GM21381 (cell line): ENCODE results near the gene PRR27.

Experiments used
- ATAC-seq: cut with Tn5 transposase; IDR thresholded peaks from one replicate; pipeline ENCODE4 v1.9.1; 2021; ENCODE audit warnings: mild to moderate bottlenecking, moderate library complexity; ENCODE audit not compliant: unreplicated experiment

Gene PRR27

DNA sequence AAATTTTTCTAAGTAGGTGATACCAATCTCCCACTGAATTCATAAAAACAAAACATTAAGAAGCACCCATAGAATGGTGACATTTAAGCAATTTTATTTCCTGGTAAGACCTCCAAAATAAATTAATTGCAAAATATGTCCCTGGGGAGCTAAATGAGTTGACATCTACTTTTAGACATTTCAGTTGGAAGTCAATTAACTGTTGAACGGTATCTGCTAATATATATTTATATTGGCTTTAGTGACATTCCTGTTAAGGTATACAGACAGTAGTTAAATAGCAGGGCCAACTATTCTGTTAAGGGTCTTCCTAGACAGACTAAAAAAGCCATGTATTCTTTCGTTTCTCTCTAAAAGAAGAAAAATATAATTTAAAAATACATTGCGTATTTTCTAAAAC, at the start of gene PRR27:
TSS of gene PRR27 (plus strand) at position 301 of the 400 bp plus-strand sequence. CDS start 139 bp downstream, outside the sequence.
- no peak for ATAC-seq

DNA sequence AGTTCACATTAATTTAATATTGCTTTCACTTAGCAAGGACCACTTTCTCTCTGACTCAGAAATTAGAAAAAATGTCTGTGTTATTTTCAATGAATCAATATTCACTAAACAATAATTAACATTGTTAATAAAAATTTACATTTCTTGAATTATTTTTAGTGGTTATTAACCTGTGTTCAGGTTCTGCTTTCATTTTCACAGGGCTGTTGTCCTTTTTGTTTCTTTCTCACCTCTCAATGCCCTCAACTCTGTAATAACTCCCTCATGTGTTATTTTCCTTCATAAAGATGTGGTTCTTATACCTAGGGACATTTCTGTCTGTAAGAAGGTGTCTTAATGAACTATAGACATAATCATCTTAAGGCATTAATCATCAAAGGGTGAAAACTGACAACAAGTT, 43.1 kb upstream of the PRR27 start:
- no peak for ATAC-seq

DNA sequence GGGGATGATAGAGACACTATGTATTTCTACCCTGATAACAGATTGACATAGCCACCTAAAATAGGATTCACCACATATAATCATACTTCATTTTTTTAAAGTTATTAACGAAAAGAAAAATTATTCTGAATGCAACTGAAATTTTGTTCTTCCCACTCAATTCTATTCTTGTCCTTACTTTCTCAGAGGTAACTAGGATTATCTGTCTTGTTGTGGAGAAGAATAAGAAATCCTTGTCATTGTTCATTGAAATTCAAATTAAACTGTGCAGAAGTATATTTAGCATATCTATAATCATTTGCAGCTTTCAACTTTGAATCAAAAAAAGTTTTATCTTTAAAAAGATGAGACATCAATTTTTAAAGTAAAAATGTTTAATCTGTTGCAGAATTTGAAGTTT, 40.4 kb upstream of the PRR27 start:
- ATAC-seq: no peak

DNA sequence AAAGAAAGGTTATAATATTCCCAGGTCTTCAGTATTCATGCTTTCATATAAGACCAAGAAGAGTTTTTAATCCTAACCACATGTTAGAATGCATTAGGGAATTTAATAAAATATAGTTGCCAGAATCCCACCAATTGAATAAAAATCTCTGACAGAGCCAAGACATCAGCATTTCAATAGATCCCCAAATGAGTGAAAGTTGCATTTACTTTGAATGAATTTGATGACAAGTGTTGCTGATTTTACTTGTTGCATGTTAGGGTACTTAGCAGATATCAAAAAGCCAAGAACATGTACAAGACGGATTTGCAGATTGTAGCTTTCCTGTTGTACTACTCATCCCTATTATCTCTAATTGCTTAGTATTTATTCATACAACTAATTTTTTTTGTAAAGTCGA, 39.9 kb upstream of the PRR27 start:
- no peak for ATAC-seq

DNA sequence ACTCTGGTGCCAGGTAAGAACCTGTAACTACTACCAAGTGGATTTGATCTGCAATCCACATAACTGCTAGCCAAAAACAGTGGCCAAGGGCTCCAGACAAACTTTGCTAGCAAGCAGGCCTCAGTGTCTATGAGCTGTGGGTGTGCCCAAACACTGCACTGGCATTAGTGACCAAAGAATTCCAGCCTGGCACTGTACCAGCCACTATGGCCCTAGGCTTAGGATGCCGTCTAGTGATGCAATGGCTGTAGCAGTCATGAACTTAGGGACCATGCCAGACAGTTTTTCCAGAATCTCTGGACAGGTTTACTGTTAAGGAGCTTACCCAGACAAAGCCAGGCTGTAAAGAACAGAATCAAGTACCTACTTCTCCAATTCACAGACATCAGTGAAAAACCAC, 33.7 kb upstream of the PRR27 start:
- no peak for ATAC-seq

DNA sequence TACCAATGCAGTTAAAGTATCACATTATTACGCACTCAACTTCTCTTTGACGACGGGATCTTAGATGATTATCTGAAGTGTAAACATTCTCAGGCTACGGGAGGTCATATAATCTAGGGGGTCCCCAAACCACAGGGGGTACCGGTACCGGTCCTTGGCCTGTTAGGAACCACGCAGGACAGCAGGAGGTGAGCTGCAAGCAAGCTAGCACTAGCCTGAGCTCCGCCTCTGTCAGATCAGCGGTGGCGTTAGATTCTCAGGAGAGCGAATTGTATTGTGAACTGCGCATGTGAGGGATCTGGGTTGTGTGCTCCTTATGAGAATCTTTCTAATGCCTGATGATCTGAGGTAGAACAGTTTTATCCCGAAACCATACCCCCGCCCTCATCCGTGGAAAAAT, 20.6 kb upstream of the PRR27 start:
- ATAC-seq: no peak

DNA sequence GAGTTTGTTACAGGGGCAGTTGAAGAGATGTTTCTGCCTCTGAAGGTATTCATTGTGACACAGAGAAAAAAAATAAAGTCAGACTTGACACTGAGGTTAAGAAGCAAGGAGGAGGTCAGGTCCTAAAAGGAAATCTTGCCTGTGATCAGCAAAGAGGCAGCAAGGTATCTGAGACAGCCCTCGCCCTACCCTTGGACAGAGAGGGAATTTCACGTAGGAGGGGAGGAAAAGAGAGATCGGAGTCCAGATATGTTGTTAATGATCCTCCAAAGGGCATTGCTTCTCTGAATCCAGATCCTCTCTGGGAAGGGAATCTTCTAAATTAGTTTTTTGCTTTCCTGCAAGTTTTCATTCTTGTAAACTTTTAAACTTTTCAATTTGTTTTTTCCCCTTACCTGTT, 15.3 kb upstream of the PRR27 start:
- no peak for ATAC-seq

DNA sequence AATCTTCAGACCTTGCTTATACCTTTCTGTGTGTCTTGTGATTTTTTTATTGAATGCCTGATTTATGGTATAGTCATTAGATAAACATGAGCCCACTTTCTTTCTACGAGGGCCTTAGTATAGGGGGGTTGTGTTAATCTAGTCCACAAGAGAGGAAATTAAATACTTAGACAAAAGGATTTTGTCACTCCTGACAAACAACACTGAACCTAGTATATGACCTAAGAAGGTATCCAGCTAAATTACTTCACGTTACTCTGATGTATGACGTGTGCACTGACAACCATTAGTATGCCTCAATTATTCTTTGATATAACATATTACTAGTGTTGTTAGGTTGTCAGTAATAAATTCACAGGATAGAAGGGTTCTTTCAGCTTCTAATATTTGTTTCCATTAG, 2.8 kb upstream of the PRR27 start:
- no peak for ATAC-seq

DNA sequence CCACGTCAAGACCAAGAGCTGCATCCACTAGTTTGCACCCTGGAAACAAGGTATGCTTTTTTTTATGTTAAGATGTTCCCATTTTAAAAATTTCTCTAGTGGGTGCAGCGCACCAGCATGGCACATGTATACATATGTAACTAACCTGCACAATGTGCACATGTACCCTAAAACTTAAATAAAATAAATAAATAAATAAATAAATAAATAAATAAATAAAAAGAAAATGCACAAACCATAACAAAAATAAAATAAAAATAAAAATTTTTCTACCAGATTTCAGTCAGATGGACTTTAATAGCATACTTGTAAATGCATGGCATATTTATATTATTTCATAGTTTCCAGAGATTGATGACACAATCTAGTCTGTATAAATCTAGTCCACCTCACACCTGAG, 1.9 kb upstream of the PRR27 start:
- ATAC-seq: no peak

DNA sequence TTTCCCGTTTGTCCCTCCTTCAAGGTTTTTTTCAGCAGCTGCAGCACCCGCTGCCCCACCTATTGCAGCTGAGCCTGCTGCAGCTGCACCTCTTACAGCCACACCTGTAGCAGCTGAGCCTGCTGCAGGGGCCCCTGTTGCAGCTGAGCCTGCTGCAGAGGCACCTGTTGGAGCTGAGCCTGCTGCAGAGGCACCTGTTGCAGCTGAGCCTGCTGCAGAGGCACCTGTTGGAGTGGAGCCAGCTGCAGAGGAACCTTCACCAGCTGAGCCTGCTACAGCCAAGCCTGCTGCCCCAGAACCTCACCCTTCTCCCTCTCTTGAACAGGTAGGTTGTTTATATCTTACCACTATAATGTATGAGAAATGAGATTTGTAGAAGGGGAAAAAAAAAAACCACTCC, 4.5 kb downstream of the PRR27 start:
- ATAC-seq: no peak

DNA sequence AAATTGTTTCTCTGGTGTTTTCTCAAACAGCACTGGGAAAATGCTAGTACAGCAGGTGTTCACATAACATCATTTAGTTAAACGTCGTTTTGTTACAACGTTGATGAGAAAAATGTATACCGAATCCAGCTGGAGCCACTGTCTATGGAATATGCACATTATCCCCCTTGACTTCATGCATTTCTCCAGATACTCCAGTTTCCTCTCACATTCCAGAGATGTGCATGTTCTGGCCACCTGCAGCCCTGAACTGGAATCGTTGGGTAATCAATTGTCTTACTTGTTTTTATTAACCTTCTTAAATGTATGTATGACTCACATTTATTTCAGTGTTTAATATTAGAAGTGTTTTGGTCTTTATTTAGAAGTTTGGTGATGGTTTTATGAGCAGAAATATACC, 23.1 kb downstream of the PRR27 start:
- no peak for ATAC-seq

DNA sequence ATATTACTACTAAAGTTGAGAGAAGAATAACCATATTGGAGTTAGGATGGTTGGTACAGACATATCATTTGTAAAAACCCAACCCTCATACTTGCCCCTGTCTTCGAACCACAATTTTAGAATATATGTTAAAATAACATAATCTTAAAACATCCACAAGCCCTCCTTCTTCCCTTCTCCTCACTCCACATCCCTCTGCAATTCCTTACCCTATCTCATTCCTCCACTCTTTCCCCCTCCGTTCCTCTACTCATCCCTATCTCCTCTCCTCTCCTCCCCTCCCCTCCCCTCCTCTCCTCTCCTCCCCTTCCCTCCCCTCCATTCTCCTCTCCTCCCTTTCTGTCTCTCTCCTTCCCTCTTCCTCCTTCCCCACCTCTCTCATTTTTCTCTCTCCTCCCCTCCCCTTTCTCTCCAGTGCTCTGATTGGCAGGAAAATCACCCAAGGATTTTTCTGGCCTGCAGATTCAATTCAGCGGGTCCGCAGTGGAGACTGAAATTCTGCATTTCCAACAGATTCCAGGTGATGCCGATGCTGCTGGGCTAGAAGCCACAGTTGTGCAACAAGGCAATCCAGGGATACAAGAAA, 24.1 kb downstream of the PRR27 start:
- no peak for ATAC-seq

DNA sequence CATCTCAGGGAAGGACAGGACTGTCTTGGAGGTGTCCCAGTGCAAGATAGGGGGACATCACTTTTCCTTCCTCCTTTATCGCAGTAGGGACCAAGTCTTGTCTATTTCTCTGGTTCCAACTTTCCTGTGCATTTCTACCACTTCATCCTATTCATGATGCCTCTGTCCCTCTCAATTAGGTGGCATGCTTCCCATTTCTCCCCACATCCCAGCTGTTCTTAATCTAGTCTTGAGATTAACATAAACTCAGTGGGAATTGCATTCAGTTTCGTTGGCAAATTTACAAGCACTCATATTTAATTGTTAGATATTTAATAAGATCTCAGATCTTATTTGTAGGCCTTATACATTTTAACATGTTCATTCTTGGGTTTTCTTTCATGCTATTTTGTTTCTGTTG, 25.8 kb downstream of the PRR27 start:
- no peak for ATAC-seq

DNA sequence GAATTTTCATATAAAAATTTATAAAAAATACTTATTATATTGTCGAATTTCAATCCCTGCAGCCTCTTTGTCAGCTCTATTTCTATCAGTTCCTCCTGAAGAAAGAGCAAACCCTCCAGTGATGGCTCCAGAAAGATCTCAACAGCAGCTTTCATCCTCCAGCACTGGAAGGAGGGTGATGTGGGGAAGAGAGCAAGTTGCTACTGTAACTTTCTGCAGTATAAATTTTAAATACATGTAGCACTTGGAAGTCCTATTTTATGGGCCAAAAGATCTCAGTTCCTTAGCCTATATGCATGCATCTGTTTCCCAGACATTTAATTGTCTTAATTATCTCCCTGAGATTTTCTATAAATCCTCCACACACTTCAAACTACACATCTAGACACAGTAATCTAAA, 27.8 kb downstream of the PRR27 start:
- ATAC-seq: no peak

DNA sequence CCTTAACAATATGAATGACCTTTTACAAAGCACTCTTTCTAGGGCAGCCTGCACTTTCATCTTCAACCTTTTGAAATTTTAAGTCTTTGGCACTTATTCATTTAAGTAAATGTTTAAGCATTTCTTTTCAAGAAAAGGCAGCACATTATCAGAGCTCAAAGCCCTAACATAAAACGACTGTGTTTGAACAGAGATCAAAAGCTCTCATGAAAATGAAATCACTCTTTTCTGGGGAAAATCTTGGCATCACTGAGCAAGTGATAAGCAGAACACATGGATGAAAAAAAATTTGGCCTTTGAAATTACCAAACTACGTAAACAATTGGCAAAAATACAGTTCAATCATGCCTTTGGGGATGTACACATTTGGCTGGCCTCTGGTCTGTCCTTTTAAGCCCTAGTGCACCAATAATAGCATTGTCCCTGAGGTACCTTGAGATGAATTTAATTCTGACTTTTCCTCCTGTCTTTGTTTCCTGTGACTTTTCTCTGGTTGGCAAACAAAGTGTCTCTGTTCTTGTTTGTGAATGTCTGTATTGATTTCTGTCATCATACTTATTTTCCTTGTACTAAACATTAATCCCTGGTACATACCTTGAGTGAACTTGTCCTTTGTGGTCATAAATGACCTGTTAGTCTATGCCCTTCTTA, 28.6 kb downstream of the PRR27 start:
- no peak for ATAC-seq

DNA sequence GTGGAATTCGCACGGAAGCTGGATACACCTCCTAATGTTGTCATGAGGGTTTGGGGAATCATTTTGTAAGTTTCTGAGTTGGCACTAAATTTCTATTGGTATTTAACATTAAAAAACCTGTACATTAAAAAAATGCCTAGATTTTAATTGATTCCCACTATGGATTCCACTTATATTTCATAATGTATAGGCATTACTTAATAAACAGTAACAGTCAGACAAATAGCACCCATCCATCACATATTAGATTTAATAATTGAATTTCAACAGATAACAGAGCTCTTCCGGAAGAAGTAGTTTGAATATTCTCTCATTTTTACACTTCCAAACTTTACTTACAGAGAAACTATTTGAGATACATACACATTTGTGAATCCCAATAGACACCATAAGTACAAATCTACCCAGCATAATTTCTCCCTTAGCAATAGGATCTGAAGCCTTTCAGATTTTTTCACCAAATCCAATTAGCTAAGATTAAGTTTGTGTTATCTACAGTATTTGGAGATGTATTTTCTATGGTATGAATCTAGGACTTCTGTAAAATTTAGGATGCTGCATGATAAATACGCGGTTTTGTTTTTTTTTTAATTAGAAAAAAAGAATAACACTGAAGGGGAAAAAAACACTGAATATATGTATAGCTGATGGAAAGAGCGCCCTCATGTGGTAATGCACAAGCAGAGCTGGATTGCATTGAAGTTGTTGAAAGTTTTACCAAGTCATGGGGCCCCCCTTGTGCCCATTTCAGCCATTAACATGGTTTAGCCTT, 29.3 kb downstream of the PRR27 start:
- peak; percentile 77 for ATAC-seq

DNA sequence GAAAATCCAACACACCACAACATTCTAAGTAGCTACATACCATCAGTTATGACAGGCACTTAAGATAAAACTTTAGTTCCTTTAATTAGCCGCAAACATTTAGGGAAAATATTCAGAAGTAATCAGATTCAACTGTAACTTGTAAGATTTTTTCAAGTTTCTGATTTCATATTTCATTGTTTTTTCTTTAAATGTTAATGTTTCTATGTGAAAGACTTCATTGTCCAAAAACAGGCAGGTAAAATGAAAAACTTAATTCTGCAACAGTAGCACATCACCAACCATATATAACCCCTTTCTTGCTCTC, 29.9 kb downstream of the PRR27 start:
- ATAC-seq: no peak

DNA sequence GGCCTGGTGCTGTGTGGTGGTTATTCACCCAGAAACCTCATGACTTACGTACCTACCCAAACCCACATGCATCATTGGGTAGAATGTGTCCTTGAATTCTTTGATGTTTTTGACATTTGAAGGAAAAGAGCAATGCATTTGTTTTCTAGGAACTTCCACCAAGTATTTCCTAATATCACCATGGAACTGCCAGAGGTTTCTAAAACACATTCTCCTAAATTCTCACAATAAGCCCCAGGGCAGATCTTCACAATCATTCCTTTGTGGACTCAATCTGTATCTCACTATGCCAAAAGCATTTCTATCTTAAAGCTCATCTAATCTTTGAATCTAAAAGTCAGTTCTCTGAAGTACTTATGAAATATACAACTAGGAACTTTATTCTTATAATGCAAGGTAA, 33.2 kb downstream of the PRR27 start:
- ATAC-seq: no peak

DNA sequence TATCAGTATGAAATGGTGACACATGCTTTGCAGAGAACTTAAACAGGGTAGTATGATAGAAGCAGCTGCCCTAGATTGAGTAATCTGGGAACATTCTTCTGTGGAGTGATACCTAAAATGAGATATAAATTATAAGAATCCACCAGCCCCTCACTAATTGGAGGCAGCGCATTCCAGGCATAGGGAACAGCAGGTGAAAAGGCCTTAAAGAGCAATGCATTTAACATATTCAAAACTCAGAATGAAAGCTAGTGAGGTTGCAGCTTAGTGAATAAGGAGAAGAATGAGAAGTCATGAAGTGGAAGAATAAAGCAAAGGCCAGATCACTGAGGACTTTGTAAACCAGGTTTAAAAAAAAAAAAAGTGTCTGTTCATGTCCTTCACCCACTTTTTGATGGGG, 36.5 kb downstream of the PRR27 start:
- no peak for ATAC-seq

DNA sequence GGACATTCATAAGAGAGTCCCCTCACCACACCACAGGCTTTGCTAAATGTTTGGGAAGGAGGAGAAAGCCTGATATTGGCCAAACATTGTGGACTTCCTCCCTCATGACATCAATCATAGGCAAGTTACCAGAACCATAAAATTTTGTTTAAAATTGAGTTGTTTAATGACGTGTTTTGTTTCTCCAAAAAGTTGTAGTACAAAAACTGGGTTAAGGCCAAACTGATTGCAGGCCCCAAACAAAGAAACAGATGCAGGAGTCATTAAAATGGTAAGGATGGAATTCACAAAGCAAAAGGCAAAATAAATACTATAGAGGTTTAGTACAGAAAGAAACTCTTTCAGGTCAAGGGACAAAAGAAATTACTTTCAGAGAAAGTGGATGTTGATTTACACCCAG, 37.6 kb downstream of the PRR27 start:
- no peak for ATAC-seq

DNA sequence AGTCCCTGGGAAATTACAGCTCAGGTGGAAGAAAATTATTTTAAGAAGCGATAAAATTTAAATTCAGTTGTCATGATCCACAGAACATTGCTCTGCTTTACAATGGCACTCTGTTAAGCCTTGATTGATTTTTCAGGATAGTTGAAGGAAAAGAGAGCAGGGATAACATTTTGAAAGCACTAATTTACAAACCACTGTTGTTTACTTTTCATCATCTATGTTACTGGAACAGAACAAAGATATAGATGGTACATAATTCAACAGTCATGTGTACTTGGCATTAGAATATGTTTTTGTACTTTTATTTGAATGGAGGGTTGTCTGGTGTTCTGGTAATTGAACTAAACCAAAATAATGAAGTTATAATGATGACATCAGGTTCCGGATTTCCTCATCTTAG, 38.9 kb downstream of the PRR27 start:
- ATAC-seq: no peak

DNA sequence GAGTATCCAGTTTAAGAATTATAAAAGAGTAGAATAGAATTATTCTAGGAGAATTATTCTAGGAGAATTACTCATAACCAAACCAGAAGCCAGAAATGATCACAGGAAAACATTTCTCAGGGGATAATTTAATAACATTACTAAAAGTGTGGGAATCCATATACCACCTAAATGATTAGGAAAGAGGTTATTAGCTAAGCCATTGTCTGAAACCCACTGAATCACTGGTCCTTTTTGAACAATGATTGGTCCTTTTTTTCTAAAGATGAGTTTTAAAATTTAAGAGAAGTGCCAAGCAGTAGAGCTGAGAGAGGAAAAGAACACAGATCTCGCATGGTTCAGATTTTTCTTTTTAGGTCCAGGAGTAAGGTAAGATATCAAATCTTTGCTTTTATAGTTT, 41.4 kb downstream of the PRR27 start, which contains the start of gene ODAM:
TSS of gene ODAM (plus strand) at position 301 of the 400 bp plus-strand sequence. CDS start 819 bp downstream, outside the sequence.
- ATAC-seq: no peak
